Lower leg skin (tissue), 4 donors: ENCODE data around the gene RALGDS. TPM values are rescaled to one million over a fixed set of nuclear protein-coding genes. Genes with fewer than 3 reads are reported as not detected.

Source experiments
- DNase-seq, 2 donors: peaks; one replicate each; pipeline ENCODE4 v3.0.0-alpha.2; 2019; ENCODE audit warnings: low spot score in 2 of 2
- H3K4me3 ChIP-seq: fragments of 200-600 bp; sonication (generic); 2 replicates; pipeline ENCODE4 v1.5.1; 2017; ENCODE audit warnings: mild to moderate bottlenecking, low read depth; ENCODE audit not compliant: poor library complexity, severe bottlenecking
- POLR2A ChIP-seq, 2 donors: fragments of 450-650 bp; IDR thresholded peaks; one replicate each; pipeline ENCODE4 v1.6.1; 2016 to 2017; ENCODE audit warnings: antibody characterized with exemption in 2 of 2, mild to moderate bottlenecking in 1 of 2, moderate library complexity in 1 of 2
- WGBS, 2 donors: methylation state at CpG; one replicate each; pipeline ENCODE4 v1.1.5; 2018; 5-methylcytosine and 5-hydroxymethylcytosine counted together
- intact Hi-C: fragments of 100-400 bp; cut with DNase I; formaldehyde crosslinking; loops from one replicate; pipeline ENCODE4 v1.15.0; 2023; ENCODE audit warnings: low total_unique reads
- microRNA-seq, 2 donors: library from miRNA; unstranded; fragments of <30 nt; microRNA quantifications; one replicate each; pipeline ENCODE4, GENCODE V29; 2016; ENCODE audit warnings: borderline replicate concordance in 2 of 2, borderline number of aligned reads in 1 of 2
- total RNA-seq, 4 donors: library from RNA; depleted of rRNA; stranded (reverse); fragments of >200 nt; gene quantifications; one replicate each; pipeline ENCODE4 v1.1.0, GENCODE V29; 2016
- TF ChIP-seq, protein P1 (sequence below), 3 donors: fragments of 450-650 bp; IDR thresholded peaks; one replicate each; pipeline ENCODE4 v1.5.1; 2016; ENCODE audit warnings: antibody characterized with exemption in 3 of 3, mild to moderate bottlenecking in 3 of 3, moderate library complexity in 2 of 3

Gene RALGDS
- total RNA-seq, 4 donors from 2014 or later = 95.0 to 176 (median 123) TPM

DNA sequence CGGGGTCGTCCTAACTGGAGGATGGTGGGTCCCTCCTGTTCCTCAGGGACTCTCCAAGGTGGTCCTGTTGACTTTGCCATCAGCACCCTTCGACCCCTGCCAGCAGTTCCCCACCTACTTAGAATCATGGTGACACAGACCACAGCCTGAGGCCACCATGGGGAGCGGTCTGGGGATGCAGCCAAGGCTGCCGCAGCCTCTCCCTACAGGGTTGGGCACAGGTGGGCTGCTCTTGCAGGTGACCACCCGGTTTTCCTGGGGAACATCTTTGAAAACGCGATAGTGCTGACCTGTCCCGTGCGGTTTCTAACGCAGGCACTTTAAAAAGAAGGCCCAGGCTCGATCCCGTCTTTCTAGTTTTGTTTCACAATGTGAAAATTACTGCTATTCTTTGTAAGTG lies 72.0 kb downstream of the RALGDS start:
- H3K4me3 ChIP-seq = no peak overlapping the region
- 89 to 90% methylated on average over 13 of the region's 13 CpGs for WGBS, 2 donors
- DNase-seq = no peak
- TF ChIP-seq, protein P1, sequence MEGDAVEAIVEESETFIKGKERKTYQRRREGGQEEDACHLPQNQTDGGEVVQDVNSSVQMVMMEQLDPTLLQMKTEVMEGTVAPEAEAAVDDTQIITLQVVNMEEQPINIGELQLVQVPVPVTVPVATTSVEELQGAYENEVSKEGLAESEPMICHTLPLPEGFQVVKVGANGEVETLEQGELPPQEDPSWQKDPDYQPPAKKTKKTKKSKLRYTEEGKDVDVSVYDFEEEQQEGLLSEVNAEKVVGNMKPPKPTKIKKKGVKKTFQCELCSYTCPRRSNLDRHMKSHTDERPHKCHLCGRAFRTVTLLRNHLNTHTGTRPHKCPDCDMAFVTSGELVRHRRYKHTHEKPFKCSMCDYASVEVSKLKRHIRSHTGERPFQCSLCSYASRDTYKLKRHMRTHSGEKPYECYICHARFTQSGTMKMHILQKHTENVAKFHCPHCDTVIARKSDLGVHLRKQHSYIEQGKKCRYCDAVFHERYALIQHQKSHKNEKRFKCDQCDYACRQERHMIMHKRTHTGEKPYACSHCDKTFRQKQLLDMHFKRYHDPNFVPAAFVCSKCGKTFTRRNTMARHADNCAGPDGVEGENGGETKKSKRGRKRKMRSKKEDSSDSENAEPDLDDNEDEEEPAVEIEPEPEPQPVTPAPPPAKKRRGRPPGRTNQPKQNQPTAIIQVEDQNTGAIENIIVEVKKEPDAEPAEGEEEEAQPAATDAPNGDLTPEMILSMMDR (IDR thresholded peaks at IDR 0.05) = no peak
- TF ChIP-seq POLR2A (IDR thresholded peaks at IDR 0.05) = no peak
- intact Hi-C loops = no loop called here

DNA sequence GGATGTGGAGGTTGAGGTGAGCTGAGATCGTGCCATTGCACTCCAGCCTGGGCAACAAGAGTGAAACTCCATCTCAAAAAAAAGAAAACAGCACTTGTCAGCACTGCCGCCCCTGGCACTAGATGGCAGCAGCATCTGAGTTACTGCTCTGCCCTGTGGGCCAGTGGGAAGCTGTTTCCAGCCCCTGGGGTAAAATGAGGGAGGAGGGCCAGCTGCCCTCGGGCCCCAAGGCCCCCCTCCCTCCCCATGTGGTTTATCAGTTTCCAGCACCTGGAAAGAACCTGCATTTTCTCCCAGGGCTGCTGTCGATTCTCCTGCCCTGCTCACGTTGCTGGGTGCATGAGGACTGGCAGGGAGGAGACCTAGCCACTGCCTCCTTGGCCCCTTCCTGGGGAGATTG lies 72.4 kb downstream of the RALGDS start:
- TF ChIP-seq, protein P1 (IDR thresholded peaks at IDR 0.05) = no peak
- no peak for TF ChIP-seq POLR2A (IDR thresholded peaks at IDR 0.05)
- intact Hi-C loops = no loop called here
- DNase-seq = no peak
- WGBS, 2 donors = 63 to 65% methylated on average over 5 of the region's 5 CpGs
- H3K4me3 ChIP-seq = no peak overlapping the region

Small RNA genes within 50 kb of the gene (microRNA-seq; reads per million reads assigned to microRNA genes)
- 0 reads per million in 2 donors for gene MIR6877

Other genes with a start within 250 kb of the RALGDS start
- gene AK8, start 243.0 kb downstream of the RALGDS start, total RNA-seq = 1 to 10 TPM; 1.4 to 5.5 (median 2.0) TPM
- 10 to 100 TPM in 2 of 4 donors, 1 to 10 TPM in 2; 9.0 to 14.7 (median 11.7) TPM for gene SPACA9, start 242.3 kb downstream of the RALGDS start, total RNA-seq
- 10 to 100 TPM; 27.1 to 67.7 (median 32.5) TPM for gene TSC1, start 176.6 kb downstream of the RALGDS start, total RNA-seq
- gene GFI1B, start 142.5 kb downstream of the RALGDS start, total RNA-seq = under 1 TPM in 2 of 4 donors, not detected in 2; 0.13 to 0.38 TPM
- 10 to 100 TPM; 44.2 to 90.2 (median 55.4) TPM for gene GTF3C5, start 90.2 kb downstream of the RALGDS start, total RNA-seq
- 10 to 100 TPM in 2 of 4 donors, 1 to 10 TPM in 1, under 1 TPM in 1; 0.38 to 31.2 (median 8.4) TPM for gene CEL, start 59.3 kb downstream of the RALGDS start, total RNA-seq
- gene GBGT1, start 42.7 kb upstream of the RALGDS start, total RNA-seq = 10 to 100 TPM in 1 of 4 donors, 1 to 10 TPM in 3; 3.6 to 13.5 (median 5.3) TPM
- gene OBP2B, start 88.0 kb upstream of the RALGDS start, total RNA-seq = 10 to 100 TPM in 2 of 4 donors, not detected in 2; 11.4 to 13.0 TPM
- gene ABO, start 154.0 kb upstream of the RALGDS start, total RNA-seq = 10 to 100 TPM in 2 of 4 donors, 1 to 10 TPM in 2; 1.4 to 18.4 (median 11.5) TPM
- gene SURF6, start 214.9 kb upstream of the RALGDS start, total RNA-seq = 10 to 100 TPM; 21.7 to 37.4 (median 27.4) TPM
- 10 to 100 TPM; 12.3 to 31.1 (median 26.9) TPM for gene MED22, start 226.9 kb upstream of the RALGDS start, total RNA-seq
- gene RPL7A, start 227.0 kb upstream of the RALGDS start, total RNA-seq = 1,000 to 10,000 TPM; 2,005 to 2,991 (median 2,631) TPM
- gene SURF1, start 235.2 kb upstream of the RALGDS start, total RNA-seq = 10 to 100 TPM; 20.1 to 54.3 (median 36.3) TPM
- 10 to 100 TPM; 31.2 to 40.7 (median 35.4) TPM for gene SURF2, start 235.3 kb upstream of the RALGDS start, total RNA-seq